CD4-positive, alpha-beta T cell treated with Interleukin-12 subunit alpha and Interleukin-12 subunit beta, for 1 hour (primary cell): ENCODE data around the gene SCUBE2.

ENCODE experiments used
- DNase-seq: peaks from one replicate; pipeline ENCODE4 v3.0.0-alpha.2; 2020

The SCUBE2 gene

DNA sequence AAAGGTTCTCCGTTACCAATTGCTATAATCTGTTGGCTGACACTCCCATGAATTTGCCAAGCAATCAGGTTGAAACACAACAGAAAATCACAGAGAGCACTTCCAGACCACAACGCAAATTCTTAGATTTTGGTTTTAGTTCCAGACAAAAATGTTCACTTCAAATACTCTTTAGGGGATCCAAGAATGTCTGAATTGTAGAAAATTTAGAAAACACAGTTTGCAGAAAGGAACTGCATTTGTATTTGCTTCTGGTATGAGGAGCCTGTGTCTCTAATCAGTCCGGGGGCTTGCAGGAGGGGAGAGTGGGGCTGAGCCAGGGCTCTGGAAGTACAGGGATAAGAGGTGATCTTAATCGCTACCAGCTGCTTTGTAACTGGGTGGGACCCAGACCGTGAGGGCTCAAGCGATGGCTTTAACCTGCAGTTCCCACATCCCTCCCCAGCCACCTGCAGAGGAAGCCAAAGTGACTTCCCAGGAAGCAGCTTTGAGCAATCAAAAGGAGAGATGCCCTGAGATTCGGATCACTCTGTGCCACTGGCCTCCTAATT lies 18.7 kb downstream of the SCUBE2 start:
- no peak for DNase-seq

DNA sequence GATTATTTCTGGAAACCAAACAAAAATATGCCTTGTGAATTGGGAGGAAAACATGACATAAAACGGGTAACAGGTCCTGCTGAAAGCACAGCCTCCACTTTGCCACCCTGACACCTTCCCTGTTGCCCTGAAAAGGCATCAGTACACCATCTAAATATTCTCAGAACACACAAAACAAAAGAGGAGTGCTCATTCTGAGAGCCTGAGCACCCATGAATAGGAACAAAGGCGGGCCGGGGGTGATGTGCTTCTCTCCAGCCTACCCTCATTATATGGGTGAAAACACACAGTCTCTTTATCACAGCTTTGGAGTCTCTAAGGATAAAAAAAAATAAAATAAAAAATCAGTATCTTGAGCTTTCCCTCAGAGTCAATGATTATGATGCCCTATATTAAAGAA lies 19.7 kb downstream of the SCUBE2 start:
- DNase-seq, result no peak

DNA sequence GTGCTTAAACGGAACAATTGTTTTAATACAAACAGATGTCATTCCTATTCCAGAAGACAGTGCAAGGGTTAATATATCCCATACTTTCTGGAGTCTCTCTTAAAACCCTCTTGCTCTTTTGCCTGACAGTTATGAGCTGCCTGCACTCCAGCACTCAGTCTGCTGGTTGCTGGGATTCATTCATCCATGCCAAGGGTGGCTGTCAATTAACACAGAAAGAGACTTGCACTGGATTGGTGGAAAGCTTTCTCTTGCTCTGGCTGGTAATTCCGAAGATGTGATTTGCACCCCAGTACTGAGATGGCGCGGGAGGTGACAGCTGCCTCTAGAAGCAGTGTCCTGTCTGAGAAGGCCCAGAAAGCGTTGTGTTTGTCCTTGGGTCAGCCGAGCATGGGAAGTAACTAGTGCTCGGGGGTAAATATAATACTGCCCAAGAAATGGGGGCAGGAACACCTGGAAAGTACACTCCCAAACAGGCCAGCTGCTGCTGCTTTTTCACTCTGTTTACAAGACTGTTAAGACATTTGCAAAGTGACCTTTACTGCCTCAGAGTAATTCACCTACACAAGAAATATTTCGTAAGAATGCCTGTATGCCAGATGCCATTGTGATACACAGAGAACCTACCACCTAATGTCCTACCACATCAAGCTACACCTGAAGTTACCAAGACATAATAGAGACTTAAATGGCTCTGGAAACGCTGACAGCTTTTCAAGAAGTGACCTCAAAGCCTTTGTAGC lies 20.5 kb downstream of the SCUBE2 start:
- DNase-seq, result no peak

DNA sequence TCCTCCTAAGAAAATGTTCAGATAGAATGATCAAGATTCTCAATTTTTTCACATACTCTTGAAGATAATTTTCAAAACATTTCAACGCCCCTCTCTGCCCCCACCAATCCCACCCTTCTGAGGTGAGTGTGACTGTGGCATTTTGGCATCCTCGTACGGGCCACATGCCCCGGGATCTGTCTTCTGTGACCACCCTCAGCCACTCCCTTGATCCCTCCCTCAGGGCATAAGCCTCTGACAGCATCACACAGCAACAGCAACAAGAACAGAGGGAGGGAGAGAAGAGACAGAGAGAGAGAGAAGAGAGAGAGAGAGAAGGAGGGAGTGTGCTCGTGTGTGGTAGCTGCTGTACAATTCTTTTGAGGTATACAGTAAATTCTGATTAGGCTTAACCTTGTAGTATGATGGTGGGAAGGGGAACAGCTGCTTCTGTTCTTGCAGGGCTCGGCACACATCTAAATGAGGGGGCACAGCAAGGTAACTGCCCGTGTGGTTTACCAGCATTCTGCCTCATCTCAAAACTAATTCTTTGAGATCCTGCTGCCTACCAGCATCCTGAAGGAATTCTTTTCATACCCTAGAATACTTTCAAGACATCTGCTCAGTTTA lies 21.4 kb downstream of the SCUBE2 start:
- DNase-seq, result no peak

DNA sequence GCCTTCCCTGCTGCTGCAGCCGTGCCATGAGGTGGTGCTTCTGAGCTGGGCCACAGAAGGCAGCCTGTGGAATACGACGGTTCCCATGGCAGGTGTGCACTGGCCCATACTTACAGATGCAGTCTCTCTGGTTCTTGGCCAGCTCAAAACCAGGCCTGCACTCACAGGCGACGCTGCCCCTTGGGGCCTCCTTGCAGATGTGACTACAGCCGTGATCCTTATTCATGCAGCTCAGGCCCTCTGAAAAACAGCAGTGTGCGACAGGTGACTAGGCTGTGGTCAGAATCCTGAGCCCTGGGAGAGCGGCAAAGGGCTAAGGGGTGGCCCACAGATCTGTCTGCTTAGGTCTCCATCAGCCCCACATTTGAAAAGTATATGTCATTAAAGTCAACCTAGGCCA lies 22.1 kb downstream of the SCUBE2 start:
- no peak for DNase-seq

DNA sequence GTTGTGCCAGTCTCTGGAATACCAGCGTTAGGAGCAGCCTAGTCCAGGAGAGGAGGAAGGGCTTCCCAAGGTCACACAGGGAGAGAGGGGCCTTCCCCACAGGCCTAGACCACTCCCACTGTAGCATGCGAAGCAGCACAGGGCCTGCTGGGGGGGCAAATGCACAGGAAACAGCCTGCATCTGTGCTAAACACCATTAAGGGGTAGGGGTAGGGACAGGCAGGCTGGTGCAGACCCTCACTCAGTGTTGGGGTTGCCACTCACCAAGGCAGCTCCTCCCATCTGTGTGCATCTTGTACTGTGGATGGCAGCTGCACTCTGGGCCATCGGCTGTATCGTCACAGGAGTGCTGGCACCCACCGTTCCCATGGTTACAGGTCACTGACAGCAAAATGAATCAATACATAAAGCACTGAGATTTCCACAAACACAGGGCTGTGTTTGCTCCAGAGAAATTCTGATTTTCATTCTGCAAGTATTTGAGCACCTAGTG lies 24.9 kb downstream of the SCUBE2 start:
- DNase-seq, result no peak

DNA sequence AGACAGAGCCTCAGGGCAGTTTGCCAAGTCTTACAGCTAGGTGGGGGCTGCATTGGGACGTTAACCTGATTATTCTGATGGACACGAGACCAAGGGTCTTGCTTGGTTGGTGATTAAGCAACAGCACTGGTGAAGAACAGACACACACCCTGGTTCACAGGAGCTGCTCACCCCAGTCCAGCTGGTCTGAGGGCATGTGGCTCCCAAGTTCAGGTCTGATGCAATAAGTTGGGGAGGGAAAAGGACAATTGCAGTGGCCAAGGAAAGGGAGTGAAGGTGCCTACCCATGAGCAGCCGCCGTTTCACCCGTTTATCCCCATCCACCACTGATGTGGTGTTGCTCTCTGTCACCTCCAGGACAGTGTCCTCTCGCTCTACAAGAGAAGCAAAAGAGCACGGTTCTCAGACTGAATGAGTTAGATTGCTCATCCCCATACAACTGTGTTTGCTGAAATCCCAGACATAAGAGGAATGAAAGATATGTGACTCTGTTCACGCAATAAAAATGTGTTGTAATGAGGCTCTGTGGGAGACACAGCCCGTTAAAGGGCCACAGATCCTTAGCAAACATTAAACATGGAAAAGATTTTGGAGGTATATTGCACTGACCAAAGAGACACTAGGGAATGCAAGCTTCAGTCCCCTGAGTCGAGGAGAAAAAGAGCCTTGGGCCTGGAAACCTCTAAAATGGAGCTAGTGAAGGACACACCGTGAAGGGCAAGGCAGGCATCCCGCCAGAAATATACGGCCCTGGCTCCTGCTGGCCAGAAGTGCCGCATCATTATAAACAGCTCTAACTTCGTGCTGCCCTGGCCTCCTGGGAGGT lies 25.6 kb downstream of the SCUBE2 start:
- no peak for DNase-seq

DNA sequence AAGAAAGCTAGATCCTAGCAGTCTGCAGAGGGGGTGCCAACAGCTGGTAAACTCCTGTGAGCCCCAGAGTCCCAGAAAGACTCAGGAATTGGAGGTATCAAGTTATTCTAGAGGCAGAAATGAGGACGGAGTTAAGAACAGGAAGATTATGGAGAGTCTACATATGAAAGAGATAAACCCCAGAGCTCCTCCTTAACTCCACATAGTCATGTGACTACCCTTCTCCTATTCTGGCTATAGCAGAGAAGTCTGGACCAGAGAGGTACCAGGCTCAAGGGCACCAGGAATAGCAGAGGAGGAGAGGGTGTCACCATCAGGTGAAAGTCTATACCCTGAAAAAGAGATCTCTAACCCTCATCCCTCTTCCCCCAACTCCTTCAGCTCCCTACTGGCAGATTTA lies 29.6 kb downstream of the SCUBE2 start:
- DNase-seq, result no peak

DNA sequence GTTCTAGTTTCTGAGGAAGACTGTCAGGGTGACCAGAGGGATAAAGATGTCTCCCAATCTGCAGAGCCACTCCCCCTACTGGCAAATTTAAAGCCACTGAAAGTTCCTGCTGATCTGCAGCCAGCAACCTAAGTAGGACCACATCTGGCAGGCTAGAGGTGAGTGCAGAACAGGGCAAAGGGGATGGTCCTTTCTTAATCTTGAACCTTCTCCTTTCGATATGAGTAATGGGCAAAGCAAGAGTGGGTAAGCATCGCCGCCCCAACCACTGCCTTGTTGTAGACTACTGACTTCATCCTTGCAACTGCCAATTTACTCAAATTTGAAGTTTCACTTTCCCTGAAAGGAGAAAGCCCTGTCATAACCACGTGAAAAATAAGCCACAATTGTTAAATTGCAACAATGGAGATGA lies 30.7 kb downstream of the SCUBE2 start:
- peak; percentile 9 for DNase-seq

DNA sequence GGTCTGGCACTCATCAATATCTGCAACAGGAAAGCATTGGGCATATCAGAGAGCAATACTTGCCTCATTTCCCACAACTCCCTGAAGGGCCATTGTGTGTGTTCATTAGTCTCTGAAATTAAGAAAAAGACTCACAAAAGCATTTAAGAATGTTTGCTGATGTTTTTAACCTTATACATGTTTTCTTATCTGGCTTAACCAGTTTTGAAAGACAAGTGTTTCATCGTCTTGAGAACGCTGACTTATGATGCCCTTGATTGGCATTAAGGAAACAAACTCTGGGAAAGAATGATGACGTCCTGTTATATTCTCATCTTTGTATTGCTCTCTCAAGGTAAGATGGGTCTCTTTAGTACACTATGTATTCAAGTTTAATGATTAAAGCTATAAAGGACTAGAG lies 32.0 kb downstream of the SCUBE2 start:
- DNase-seq, result no peak

DNA sequence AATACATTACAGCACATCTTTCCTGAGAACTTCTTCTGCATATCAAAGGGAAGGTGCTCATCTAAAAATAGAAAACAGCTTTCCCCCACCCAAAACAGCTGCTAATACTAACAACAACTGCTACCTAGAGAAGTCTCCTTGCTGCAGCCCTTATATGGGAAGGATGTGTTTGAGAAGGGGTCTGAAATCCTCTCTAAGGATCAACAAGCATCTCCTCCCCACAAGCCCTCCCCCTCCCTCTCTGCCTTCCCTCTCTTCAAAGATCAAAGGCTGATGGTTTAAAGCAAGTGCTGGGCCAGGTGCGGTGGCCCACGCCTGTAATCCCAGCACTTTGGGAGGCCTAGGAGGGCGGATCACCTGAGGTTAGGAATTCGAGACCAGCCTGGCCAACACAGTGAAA lies 33.5 kb downstream of the SCUBE2 start:
- DNase-seq, result no peak

DNA sequence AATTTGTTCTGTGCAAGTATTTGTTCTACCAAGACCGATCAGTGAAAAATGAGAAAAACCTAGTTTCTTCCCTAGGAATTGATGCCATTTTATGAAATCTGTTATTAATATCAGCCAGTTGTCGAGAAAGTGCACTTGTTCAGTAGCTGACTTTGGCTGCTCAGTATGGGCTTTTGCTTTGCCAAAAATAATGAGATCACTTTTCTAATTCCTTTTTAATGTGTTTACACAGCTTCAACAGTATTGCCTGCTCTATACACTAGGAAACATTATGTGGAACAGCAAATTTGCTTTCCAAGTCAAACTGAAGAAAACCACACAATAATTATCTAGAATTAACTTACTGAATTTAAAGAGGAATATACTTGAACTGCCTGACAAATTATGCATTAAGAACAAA lies 34.4 kb downstream of the SCUBE2 start:
- no peak for DNase-seq

DNA sequence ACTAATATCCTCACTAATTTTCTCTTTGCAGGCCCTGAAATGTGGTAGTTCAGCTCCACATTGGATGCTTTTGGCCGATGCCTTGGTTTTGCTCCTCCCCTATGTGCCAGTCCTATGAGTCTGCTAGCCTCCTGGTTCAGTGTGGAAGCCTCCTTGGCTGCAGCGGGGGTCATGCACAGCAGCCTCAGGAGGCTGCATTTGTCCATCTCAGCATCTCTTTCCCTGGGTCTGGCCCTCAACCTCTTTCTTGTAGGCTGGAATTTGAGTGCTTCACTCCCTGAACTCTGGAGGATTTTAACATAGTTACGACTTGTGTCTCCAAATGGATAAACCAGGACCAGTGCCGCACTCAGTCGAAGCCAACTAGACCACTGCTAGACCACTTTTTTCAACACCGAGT lies 34.9 kb downstream of the SCUBE2 start:
- DNase-seq, result no peak

DNA sequence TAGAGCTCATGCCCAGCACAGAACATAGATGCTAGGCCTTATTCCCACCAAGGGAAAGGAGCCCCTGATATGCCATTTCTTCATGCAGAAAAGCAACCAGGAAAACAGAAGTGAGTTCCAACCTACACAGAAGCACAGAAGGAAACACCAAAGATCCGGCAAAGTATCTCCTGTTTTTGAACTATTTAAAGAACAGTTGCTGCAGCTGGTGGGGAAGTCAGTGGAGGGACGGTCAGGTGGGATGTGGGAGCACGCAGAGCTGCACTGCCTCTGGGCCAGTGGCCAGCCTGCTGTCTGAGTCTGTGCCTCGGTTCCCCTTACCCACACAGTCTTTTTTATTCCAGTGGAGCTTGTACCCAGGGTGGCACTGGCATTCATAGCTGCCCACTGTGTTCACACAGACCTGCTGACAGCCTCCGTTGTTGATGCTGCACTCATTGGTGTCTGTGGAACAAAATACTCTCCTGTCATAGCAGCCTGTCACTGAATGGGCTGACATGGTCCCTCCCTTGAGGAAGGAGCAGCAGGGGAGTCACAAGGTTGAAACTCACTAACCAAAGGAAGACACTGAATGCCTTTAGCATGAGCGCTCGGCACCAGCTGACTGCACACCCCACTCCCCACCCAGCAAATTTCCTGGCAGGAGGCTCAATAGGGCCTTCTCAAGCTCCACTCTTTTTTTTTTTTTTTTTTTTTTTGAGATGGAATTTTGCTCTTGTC lies 37.9 kb downstream of the SCUBE2 start:
- no peak for DNase-seq

DNA sequence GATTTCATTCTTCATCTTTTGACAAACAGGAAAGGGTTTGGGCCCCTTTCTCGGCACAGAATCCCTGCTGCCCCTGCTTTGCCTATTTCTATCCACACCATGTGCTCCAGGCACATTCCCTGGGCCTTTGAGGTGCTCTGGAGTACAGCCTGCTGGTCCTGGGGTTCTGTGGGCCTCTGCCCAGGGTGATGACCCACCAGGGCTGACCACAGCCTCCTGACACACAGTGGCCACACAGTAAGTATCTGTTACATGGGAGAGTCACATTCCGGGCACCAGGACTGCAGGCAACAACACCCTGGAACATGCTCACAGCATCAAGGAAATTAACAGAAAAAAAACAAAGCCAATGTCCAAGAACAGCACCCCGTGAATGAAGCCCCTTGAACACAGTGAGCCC lies 39.1 kb downstream of the SCUBE2 start:
- no peak for DNase-seq

DNA sequence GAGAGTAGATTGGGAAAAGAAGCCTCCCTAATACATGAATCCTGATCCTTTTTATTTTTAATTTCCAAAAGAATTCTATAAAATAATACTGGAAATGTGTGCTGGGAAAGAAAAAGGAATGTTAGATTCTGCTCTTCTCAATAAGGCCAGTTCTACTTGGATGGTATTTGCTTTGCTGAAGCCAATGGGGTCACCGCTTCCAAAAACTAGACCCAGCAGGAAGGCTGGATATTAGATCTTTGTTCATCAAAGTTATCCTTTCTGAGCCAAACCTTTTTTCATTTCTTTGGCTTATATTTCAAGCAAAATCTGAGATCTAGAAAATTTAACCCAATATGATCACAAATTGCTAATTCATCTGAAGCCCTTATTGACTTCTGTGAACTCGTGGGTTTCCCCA lies 41.4 kb downstream of the SCUBE2 start:
- no peak for DNase-seq

DNA sequence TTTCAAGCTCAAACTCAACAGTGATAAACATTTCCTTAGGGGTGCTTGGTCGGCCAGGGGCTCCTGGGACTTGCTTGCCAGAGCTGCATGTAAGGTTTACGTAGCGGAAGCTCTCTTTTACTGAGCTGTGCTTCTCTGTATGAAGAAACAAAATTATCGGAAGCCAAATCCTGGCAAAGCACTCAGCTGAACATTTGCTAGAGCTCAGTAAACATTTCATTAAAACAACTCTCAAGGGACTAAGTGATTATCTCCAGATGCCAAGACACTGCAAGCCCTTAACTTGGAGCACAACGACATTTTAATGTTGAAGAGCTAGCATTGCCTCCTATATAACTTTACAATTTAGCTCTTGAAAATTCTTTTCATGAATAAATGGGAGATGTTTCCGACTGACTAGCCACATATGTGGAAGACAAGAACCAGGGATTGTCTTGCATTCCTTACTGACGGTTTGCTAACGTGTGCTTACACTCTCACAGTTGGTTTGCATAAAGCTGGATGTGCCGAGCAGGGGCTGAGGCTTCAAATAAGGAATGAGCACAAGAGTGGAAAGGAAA lies 43.4 kb downstream of the SCUBE2 start:
- DNase-seq, result no peak

DNA sequence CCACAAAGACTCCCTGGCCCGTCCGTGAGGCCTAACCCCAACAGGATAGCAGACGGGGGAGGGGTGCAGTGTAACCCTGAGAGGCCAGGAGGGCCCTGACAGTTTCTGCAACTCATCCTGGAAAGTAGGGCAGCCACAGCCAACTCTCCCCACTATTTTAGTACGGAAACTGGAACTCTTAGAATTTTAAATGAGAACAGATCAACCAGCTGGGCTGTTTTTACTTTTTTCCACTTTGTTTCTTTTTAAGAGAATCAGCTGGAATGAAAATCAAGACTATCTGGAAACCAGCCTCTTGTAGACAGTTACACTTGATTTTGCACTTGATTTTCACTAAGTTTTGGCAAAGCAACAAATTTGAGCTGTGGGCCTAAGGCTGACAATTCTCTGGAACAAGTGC lies 44.9 kb downstream of the SCUBE2 start:
- DNase-seq, result no peak

DNA sequence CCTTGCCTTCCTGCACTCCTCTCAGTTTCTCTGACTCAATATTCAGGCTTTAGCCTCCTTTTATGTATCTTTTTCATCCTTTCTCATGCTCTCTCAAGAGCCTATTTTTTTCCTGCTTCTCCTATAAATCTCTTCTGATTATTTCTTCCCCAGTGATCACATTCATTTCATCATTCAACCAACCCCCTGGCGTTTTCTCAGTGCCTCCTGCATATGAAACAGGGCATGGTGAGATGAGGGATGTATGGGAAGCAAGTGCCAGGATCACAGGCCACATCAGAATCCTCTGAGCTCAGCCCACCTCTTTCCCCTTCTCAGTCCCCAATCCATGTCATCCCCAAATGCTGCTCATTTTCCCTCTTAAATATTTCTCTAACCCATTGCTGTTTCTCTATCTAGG lies 48.9 kb downstream of the SCUBE2 start:
- DNase-seq, result no peak

DNA sequence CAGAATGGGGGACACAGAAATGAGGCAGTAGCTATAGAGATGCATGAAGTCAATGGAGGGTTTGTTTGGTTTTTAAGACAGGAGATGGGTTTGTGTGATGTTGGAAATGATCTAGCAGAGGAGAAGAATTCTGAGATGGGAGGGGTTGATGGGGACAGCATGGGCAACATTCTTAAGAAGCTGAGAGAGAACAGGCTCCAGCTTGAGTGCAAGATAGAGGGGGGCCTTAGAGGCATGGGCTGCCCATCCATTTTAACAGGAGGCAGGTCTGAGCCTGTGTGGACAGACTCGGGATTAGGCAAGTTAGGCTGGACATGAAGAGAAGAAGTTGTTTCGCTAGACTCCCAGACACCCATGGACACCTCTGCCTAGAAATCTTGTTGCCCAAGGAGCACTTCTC lies 49.7 kb downstream of the SCUBE2 start:
- DNase-seq, result no peak

DNA sequence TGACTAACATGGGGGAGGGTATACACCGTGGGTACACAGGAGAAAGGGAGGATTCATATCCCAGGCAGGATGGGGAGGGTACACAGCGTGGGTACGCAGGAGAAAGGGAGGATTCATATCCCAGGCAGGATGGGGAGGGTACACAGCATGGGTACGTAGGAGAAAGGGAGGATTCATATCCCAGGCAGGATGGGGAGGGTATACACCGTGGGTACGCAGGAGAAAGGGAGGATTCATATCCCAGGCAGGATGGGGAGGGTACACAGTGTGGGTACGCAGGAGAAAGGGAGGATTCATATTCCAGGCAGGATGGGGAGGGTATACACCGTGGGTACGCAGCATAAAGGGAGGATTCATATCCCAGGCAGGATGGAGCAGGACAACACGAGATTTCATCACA lies 51.0 kb downstream of the SCUBE2 start:
- DNase-seq, result no peak

DNA sequence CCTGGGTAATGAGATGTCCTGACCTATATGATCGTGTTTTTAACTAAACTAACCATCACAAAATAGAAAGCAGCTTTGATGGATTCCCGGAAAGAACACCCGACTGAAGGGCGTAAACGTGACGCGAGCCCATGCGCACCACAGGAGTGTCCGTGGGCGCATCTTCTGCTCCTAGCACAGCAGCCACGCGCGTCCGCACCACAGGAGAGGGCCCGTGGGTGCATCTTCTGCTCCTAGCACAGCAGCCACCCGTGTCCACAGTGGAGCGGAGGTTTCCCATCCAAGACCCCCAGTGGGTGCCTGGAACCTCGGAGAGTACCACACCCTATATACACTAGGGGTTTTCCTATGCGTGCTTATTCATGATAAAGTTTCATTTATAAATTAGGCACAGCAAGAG lies 51.5 kb downstream of the SCUBE2 start:
- DNase-seq, result no peak

DNA sequence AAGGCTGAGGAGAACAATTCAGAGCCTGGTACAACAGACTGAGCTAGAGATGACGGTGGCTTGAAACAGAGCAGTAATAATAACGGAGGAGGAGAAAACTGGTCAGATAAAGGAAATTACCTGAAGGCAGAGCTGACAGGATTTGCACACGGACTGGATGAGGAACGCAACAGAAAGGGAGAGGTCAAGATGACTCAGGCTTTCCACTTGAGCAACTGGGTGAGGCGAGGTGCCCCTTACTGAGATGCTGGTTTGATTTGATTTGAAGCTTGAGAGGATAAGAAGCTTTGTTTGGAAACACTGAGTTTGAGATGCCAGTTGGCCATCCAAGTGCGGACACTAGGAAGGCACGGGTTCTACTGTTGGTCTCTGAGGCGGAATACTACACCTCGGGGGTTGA lies 52.2 kb downstream of the SCUBE2 start:
- DNase-seq, result no peak
